HL-60 (cell line): ENCODE measurements around the gene SFMBT2.

Experiments used
- DNase-seq, 2 experiments: peaks; one replicate each; pipeline ENCODE4 v3.0.0-alpha.2; 2010 to 2020; ENCODE audit warnings: low read depth in 1 of 2, low spot score in 1 of 2
- H3K27ac ChIP-seq: fragments of 250-450 bp; sonication (Bioruptor Pico); replicated peaks from 2 replicates; pipeline ENCODE4 v1.5.1; 2020; ENCODE audit warnings: mild to moderate bottlenecking, moderate library complexity
- H3K27me3 ChIP-seq: fragments of 250-450 bp; sonication (Bioruptor Pico); 2 replicates; pipeline ENCODE4 v1.5.1; 2021; ENCODE audit warnings: mild to moderate bottlenecking, moderate library complexity; ENCODE audit not compliant: insufficient read depth, poor library complexity, severe bottlenecking
- H3K4me3 ChIP-seq: replicated peaks from 2 replicates; pipeline ENCODE4 v1.5.1; 2011; ENCODE audit warnings: mild to moderate bottlenecking, control low read depth, low read length; ENCODE audit not compliant: insufficient read depth
- CTCF ChIP-seq: IDR thresholded peaks from one replicate; pipeline ENCODE4 v1.5.1; 2011; ENCODE audit warnings: low read length, control low read depth, inconsistent platforms; ENCODE audit not compliant: insufficient read depth
- GABPA ChIP-seq: IDR thresholded peaks from 2 replicates; pipeline ENCODE4 v1.6.1; 2012; ENCODE audit warnings: low read depth
- POLR2AphosphoS5 ChIP-seq: IDR thresholded peaks from 2 replicates; pipeline ENCODE4 v1.6.1; 2012; ENCODE audit warnings: low read depth
- REST ChIP-seq: IDR thresholded peaks from 2 replicates; pipeline ENCODE4 v1.6.1; 2012; ENCODE audit warnings: low read depth; ENCODE audit not compliant: insufficient replicate concordance
- SPI1 ChIP-seq: IDR thresholded peaks from 2 replicates; pipeline ENCODE4 v1.6.1; 2012; ENCODE audit warnings: low read depth, mild to moderate bottlenecking, borderline replicate concordance

The SFMBT2 gene

GRCh38 chr10:7260912-7261311 is 149.9 kb downstream of the SFMBT2 start:
- Histone ChIP-seq H3K4me3 (no peak overlapping the region), H3K27ac (no peak overlapping the region)
- no peak for TF ChIP-seq REST
- TF ChIP-seq GABPA, result no peak
- no peak for TF ChIP-seq POLR2AphosphoS5
- TF ChIP-seq SPI1, result no peak
- TF ChIP-seq CTCF, result no peak

GRCh38 chr10:7260412-7260900 is 150.4 kb downstream of the SFMBT2 start:
- peak; percentile 18 to 40 for DNase-seq
- TF ChIP-seq CTCF (peak; percentile 7), REST (no peak)
- H3K27me3 ChIP-seq, result no peaks in the 10 kb centered on the region
- no peak overlapping the region for H3K4me3 ChIP-seq
- no peak overlapping the region for H3K27ac ChIP-seq

More at GRCh38 chr10:7260912-7261311, 149.9 kb downstream of the SFMBT2 start:
- no peak for DNase-seq
- no peaks in the 10 kb centered on the region for H3K27me3 ChIP-seq

- Histone ChIP-seq H3K27me3 (no peaks in the 10 kb centered on the region), H3K4me3 (no peak overlapping the region), H3K27ac (no peak overlapping the region)
- TF ChIP-seq CTCF, result no peak
- no peak for TF ChIP-seq REST
- TF ChIP-seq POLR2AphosphoS5, result no peak
- no peak for TF ChIP-seq SPI1
- TF ChIP-seq GABPA, result no peak
- no peak for DNase-seq
These were observed 151.8 kb downstream of the SFMBT2 start for GRCh38 chr10:7258948-7259523.
